ENCODE data around the gene CCDC8.

- TF ChIP-seq, protein P1, sequence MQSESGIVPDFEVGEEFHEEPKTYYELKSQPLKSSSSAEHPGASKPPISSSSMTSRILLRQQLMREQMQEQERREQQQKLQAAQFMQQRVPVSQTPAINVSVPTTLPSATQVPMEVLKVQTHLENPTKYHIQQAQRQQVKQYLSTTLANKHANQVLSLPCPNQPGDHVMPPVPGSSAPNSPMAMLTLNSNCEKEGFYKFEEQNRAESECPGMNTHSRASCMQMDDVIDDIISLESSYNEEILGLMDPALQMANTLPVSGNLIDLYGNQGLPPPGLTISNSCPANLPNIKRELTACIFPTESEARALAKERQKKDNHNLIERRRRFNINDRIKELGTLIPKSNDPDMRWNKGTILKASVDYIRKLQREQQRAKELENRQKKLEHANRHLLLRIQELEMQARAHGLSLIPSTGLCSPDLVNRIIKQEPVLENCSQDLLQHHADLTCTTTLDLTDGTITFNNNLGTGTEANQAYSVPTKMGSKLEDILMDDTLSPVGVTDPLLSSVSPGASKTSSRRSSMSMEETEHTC (IDR thresholded peaks at IDR 0.05), result no peak
- TF ChIP-seq KLF1 (tag; IDR thresholded peaks at IDR 0.05) (no peak), HDAC2 (IDR thresholded peaks at IDR 0.05) (no peak), ELK3 (CRISPR knock-in tag; IDR thresholded peaks at IDR 0.05) (no peak), ZNF398 (CRISPR knock-in tag; IDR thresholded peaks at IDR 0.05) (no peak), MTF1 (CRISPR knock-in tag; IDR thresholded peaks at IDR 0.05; ENCODE audit: borderline replicate concordance) (no peak), ZBTB33 (CRISPR knock-in tag; IDR thresholded peaks at IDR 0.05) (no peak), ZNF263 (CRISPR knock-in tag; IDR thresholded peaks at IDR 0.05; ENCODE audit: borderline replicate concordance) (no peak), POU5F1 (IDR thresholded peaks at IDR 0.05; ENCODE audit: borderline replicate concordance, low read depth, low read length, partially characterized antibody) (no peak), E2F1 (CRISPR knock-in tag; IDR thresholded peaks at IDR 0.05) (no peak), POLR2A (conservative IDR thresholded peaks at IDR 0.05) (no peak), PHF8 (IDR thresholded peaks at IDR 0.05; ENCODE audit: borderline replicate concordance, low read length) (no peak)
- TF ChIP-seq, protein P2, sequence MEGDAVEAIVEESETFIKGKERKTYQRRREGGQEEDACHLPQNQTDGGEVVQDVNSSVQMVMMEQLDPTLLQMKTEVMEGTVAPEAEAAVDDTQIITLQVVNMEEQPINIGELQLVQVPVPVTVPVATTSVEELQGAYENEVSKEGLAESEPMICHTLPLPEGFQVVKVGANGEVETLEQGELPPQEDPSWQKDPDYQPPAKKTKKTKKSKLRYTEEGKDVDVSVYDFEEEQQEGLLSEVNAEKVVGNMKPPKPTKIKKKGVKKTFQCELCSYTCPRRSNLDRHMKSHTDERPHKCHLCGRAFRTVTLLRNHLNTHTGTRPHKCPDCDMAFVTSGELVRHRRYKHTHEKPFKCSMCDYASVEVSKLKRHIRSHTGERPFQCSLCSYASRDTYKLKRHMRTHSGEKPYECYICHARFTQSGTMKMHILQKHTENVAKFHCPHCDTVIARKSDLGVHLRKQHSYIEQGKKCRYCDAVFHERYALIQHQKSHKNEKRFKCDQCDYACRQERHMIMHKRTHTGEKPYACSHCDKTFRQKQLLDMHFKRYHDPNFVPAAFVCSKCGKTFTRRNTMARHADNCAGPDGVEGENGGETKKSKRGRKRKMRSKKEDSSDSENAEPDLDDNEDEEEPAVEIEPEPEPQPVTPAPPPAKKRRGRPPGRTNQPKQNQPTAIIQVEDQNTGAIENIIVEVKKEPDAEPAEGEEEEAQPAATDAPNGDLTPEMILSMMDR (IDR thresholded peaks at IDR 0.05 in 2 of 3, conservative IDR thresholded peaks at IDR 0.05 in 1 of 3; ENCODE audit: insufficient read depth in 2 of 3, low read depth in 1 of 3, low read length in 3 of 3), result no peak
- TF ChIP-seq, protein P3, sequence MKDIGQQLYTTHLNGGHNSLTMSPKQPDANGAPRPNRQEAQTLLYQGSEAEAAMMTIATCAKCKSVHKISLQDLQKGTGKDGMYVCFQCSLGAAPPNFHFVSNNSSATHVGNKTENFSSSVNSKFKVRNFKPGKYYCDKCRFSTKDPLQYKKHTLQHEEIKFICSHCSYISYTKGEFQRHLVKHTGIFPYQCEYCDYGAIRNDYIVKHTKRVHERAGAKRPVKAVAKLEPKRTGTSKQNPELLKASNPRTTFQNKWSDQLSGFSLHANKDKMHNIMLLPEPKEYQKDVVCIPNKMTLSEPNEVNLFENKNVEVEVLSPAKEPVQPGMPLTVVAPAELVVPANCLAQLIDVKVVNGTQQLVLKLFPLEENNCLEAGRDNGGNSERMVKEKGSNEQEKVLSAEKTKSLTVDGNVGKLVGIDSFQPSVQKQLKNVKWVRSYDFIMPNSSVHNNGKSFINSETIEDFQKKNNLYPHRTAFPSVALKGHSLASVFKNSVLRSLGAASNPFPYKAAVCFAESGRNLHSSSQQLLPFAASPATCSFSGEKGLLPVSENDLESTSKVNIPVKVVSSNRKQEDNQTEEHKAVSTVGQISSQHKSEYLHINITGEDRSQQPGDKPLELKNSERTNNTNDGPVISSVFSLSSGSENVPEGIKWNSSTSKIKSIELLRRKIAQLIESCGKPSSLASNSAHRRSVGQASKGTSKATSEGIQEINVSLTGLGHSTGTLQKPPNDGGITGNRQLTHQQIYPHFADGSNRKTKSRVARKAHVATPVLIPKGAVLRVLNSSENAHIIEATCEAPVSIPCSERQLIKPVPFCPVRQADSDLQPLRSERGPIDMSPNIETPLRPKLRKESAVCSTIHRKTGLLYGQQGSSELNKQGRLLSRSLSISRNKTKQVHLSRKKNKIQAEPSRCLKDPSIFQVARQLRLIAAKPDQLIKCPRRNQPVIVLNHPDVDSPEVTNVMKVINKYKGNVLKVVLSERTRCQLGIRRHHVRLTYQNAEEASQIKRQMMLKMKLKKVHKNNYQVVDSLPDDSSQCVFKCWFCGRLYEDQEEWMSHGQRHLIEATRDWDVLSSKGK (CRISPR knock-in tag; IDR thresholded peaks at IDR 0.05), result no peak
Measured at GRCh38 chr19:46390866-46391265, 22.5 kb downstream of the CCDC8 start.
